GM12878 (cell line): ENCODE measurements around the gene RTP1. TPM values are rescaled to one million over a fixed set of nuclear protein-coding genes. Genes with fewer than 3 reads are reported as not detected.

ENCODE experiments used
- ATAC-seq: fragments of 200-7000 bp; cut with Tn5 transposase; 3 replicates; pipeline ENCODE4 v1.9.1; 2020; ENCODE audit warnings: mild to moderate bottlenecking, moderate library complexity
- BruUV-seq: library from RNA; stranded (reverse); fragments of 400-500 nt; replicated peaks from 2 replicates; lab custom pipeline; 2021; lab: Mats Ljungman, UMichigan
- CTCF ChIA-PET: fragments of 300-600 bp; sonication (Branson Sonifier 250); formaldehyde crosslinking; extraction: SDS; loops from one replicate; lab custom pipeline; 2021; ENCODE audit warnings: inconsistent platforms; lab: Yijun Ruan, JAX
- POLR2A ChIA-PET: fragments of 350-600 bp; formaldehyde crosslinking; extraction: SDS; loops from one replicate; lab custom pipeline; 2021; ENCODE audit warnings: inconsistent platforms; lab: Charles Lee
- RAD21 ChIA-PET: fragments of 300-600 bp; sonication (Branson Sonifier 250); formaldehyde crosslinking; loops from one replicate; lab custom pipeline; 2023; ENCODE audit warnings: antibody characterized with exemption; ENCODE audit not compliant: unreplicated experiment; lab: Charles Lee
- SMC1A ChIA-PET: fragments of 300-600 bp; sonication (Branson Sonifier 250); formaldehyde crosslinking; loops from one replicate; lab custom pipeline; 2023; ENCODE audit not compliant: unreplicated experiment, uncharacterized antibody; lab: Charles Lee
- DNase-seq: peaks from one replicate; pipeline ENCODE4 v3.0.0-alpha.2; 2011; ENCODE audit warnings: low read depth, low spot score
- FAIRE-seq: peaks from 3 replicates; lab custom pipeline; 2011; peaks lifted over from hg19 to GRCh38; lab: Jason Lieb, UNC
- H2AFZ ChIP-seq: 2 replicates; pipeline ENCODE4 v1.6.0; 2011; ENCODE audit warnings: low read depth, low read length, control low read depth; ENCODE audit not compliant: control insufficient read depth
- H3K27ac ChIP-seq: 2 replicates; pipeline ENCODE4 v1.5.1; 2011; ENCODE audit warnings: control low read depth; ENCODE audit not compliant: control insufficient read depth, insufficient read depth
- H3K27me3 ChIP-seq, 2 experiments: replicated peaks in 1 of 2; 2 replicates each; pipeline versions ENCODE4 v1.6.0 to v1.6.1; 2011; ENCODE audit warnings: low read length in 1 of 2; ENCODE audit not compliant: control insufficient read depth in 2 of 2, insufficient read depth in 2 of 2
- H3K36me3 ChIP-seq, 2 experiments: 2 replicates each; pipeline ENCODE4 v1.5.1; 2011; ENCODE audit warnings: low read length in 1 of 2; ENCODE audit not compliant: control insufficient read depth in 2 of 2, insufficient read depth in 2 of 2
- H3K4me1 ChIP-seq: 2 replicates; pipeline ENCODE4 v1.6.1; 2011; ENCODE audit warnings: mild to moderate bottlenecking, low read length, moderate library complexity, mixed read lengths; ENCODE audit not compliant: control insufficient read depth, insufficient read depth
- H3K4me2 ChIP-seq: 2 replicates; pipeline ENCODE4 v1.6.0; 2011; ENCODE audit warnings: control low read depth; ENCODE audit not compliant: control insufficient read depth, insufficient read depth
- H3K4me3 ChIP-seq: fragments of 200-600 bp; sonication (generic); 2 replicates; pipeline ENCODE4 v1.5.1; 2016
- H3K79me2 ChIP-seq: 2 replicates; pipeline ENCODE4 v1.6.0; 2011; ENCODE audit warnings: low read length; ENCODE audit not compliant: control insufficient read depth, insufficient read depth
- H3K9ac ChIP-seq: 2 replicates; pipeline ENCODE4 v1.8.0; 2011; ENCODE audit warnings: low read length, control low read depth, mixed read lengths; ENCODE audit not compliant: control insufficient read depth, insufficient read depth
- H3K9me3 ChIP-seq: replicated peaks from 3 replicates; pipeline ENCODE4 v1.5.1; 2011; ENCODE audit warnings: mild to moderate bottlenecking, low read length; ENCODE audit not compliant: control insufficient read depth, insufficient read depth
- H4K20me1 ChIP-seq: 2 replicates; pipeline ENCODE4 v1.6.0; 2011; ENCODE audit not compliant: control insufficient read depth, insufficient read depth
- ASH2L ChIP-seq: fragments of 300-600, 200-600 bp; sonication (generic); IDR thresholded peaks from 2 replicates; pipeline ENCODE4 v1.6.1; 2017; ENCODE audit warnings: low read depth, mild to moderate bottlenecking, borderline replicate concordance
- CREB1 ChIP-seq: IDR thresholded peaks from 2 replicates; pipeline ENCODE4 v1.6.1; 2012; ENCODE audit warnings: low read depth, mild to moderate bottlenecking, inconsistent platforms
- JUNB ChIP-seq: IDR thresholded peaks from 2 replicates; pipeline ENCODE4 v1.6.1; 2016; ENCODE audit warnings: antibody characterized with exemption, mild to moderate bottlenecking
- JUND ChIP-seq: IDR thresholded peaks from 2 replicates; pipeline ENCODE4 v1.6.1; 2012; ENCODE audit warnings: low read depth, mild to moderate bottlenecking, low read length, improper control_type of control experiment, moderate library complexity
- KAT2A ChIP-seq: conservative IDR thresholded peaks from 2 replicates; pipeline ENCODE4 v1.6.1; 2011; ENCODE audit warnings: low read depth, low read length; ENCODE audit not compliant: control insufficient read depth
- KLF5 ChIP-seq: fragments of 450-650 bp; IDR thresholded peaks from 2 replicates; pipeline ENCODE4 v1.6.1; 2014; ENCODE audit warnings: mild to moderate bottlenecking; ENCODE audit not compliant: partially characterized antibody
- MYB ChIP-seq: fragments of 150-350 bp; IDR thresholded peaks from 2 replicates; pipeline ENCODE4 v1.6.1; 2014; ENCODE audit warnings: mild to moderate bottlenecking, low read depth, low read length, borderline replicate concordance
- NFYA ChIP-seq: IDR thresholded peaks from 2 replicates; pipeline ENCODE4 v1.6.1; 2011; ENCODE audit warnings: low read depth, mild to moderate bottlenecking, low read length, improper control_type of control experiment, borderline replicate concordance
- REST ChIP-seq: IDR thresholded peaks from 2 replicates; pipeline ENCODE4 v1.6.1; 2012; ENCODE audit warnings: mild to moderate bottlenecking, low read depth, low read length
- SMAD1 ChIP-seq: fragments of 450-650 bp; IDR thresholded peaks from 2 replicates; pipeline ENCODE4 v1.6.1; 2018; ENCODE audit warnings: mild to moderate bottlenecking, low read depth; ENCODE audit not compliant: partially characterized antibody
- TBL1XR1 ChIP-seq: IDR thresholded peaks from 2 replicates; pipeline ENCODE4 v1.6.1; 2012; ENCODE audit warnings: low read depth, low read length, improper control_type of control experiment
- TCF7 ChIP-seq: IDR thresholded peaks from 2 replicates; pipeline ENCODE4 v1.6.1; 2014; ENCODE audit warnings: antibody characterized with exemption, borderline replicate concordance
- WRNIP1 ChIP-seq: IDR thresholded peaks from 2 replicates; pipeline ENCODE4 v1.6.1; 2011; ENCODE audit warnings: low read depth, low read length, improper control_type of control experiment, borderline replicate concordance
- WGBS: methylation state at CpG from one replicate; pipeline ENCODE4 v1.1.6; 2016; ENCODE audit warnings: low lambda C conversion rate; ENCODE audit not compliant: insufficient replicate concordance, insufficient coverage; ENCODE audit errors: missing lambda C conversion rate; 5-methylcytosine and 5-hydroxymethylcytosine counted together
- in situ Hi-C: fragments of 300-500 bp; cut with MboI; formaldehyde crosslinking; loops from 9 replicates; pipeline ENCODE4 v1.14.3; 2018; ENCODE audit warnings: mixed read lengths
- intact Hi-C: fragments of 100-400 bp; cut with micrococcal nuclease; formaldehyde crosslinking; loops from one replicate; pipeline ENCODE4 v1.14.2; 2022; ENCODE audit not compliant: unreplicated experiment
- polyA plus RNA-seq, 11 experiments: library from polyadenylated mRNA; depleted of rRNA in 4 of 11; unstranded in 6 of 11; stranded (reverse) in 5 of 11; fragments of >200 nt; fragmentation: Nextera tagmentation in 4 of 11; fragmentation: Illumina TruSeq in 1 of 11; extraction: Ambion mirVana in 4 of 11; extraction: Trizol in 1 of 11; gene quantifications; 1 replicate in 1 of 11; 2 replicates in 10 of 11; pipeline versions ENCODE4 v1.2.1 to v1.2.3, GENCODE V29; 2011 to 2016; ENCODE audit warnings: inconsistent platforms in 2 of 11, missing spikeins in 2 of 11, low read depth in 1 of 11
- total RNA-seq, 4 experiments: library from RNA; depleted of rRNA in 3 of 4; stranded (reverse); fragments of >200 nt in 3 of 4; fragmentation: Illumina TruSeq in 1 of 4; extraction: Trizol in 1 of 4; gene quantifications; 2 replicates each; pipeline versions ENCODE4 v1.2.1 to v1.2.3, GENCODE V29; 2013 to 2021
- TF ChIP-seq, protein P1 (sequence below): IDR thresholded peaks from 2 replicates; pipeline ENCODE4 v1.6.1; 2011; ENCODE audit warnings: borderline replicate concordance, low read depth, mild to moderate bottlenecking, moderate library complexity, mixed read lengths, low read length; ENCODE audit not compliant: insufficient read depth; ENCODE audit errors: extremely low read length
- TF ChIP-seq, protein P2 (sequence below): IDR thresholded peaks from 2 replicates; pipeline ENCODE4 v1.6.1; 2011; ENCODE audit warnings: low read depth, low read length, improper control_type of control experiment, borderline replicate concordance
- TF ChIP-seq, protein P3 (sequence below): IDR thresholded peaks from 2 replicates; pipeline ENCODE4 v1.6.1; 2012; ENCODE audit warnings: low read depth, low read length, improper control_type of control experiment
- TF ChIP-seq, protein P4 (sequence below): fragments of 150-350 bp; IDR thresholded peaks from 2 replicates; pipeline ENCODE4 v1.6.1; 2014; ENCODE audit warnings: mild to moderate bottlenecking, low read depth, low read length

The RTP1 gene
- total and polyA plus RNA-seq, 10 of the 15 experiments (the other 5 are each of a cell fraction or from before 2014, with no cell fraction given) = not detected

GRCh38 chr3:187213616-187214015 lies 16.3 kb downstream of the RTP1 start (continued):
- TF ChIP-seq SMAD1 (no peak), JUND (no peak), CREB1 (no peak), NFYA (no peak), TCF7 (no peak), KAT2A (no peak)
- TF ChIP-seq, protein P1, sequence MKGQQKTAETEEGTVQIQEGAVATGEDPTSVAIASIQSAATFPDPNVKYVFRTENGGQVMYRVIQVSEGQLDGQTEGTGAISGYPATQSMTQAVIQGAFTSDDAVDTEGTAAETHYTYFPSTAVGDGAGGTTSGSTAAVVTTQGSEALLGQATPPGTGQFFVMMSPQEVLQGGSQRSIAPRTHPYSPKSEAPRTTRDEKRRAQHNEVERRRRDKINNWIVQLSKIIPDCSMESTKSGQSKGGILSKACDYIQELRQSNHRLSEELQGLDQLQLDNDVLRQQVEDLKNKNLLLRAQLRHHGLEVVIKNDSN = no peak
- TF ChIP-seq, all 136 proteins: peak for 0

GRCh38 chr3:187215460-187215859 lies 18.2 kb downstream of the RTP1 start:
- SMC1A ChIA-PET = no interaction called here
- WGBS = 30% methylated on average over 5 of the region's 5 CpGs
- H4K20me1 ChIP-seq = no peaks in the 10 kb centered on the region
- H3K4me2 ChIP-seq = no peak overlapping the region
- RAD21 ChIA-PET = no interaction called here
- FAIRE-seq (no peak), DNase-seq (no peak), ATAC-seq (no peak)
- no peaks in the 10 kb centered on the region for H3K79me2 ChIP-seq
- intact Hi-C loops (no loop called here), in situ Hi-C loops (no loop called here)
- POLR2A ChIA-PET = no interaction called here
- H3K27ac ChIP-seq = no peak overlapping the region
- no TSS peak for BruUV-seq
- no peaks in the 10 kb centered on the region for H3K36me3 ChIP-seq
- CTCF ChIA-PET = no interaction called here
- no peak overlapping the region for H3K9ac ChIP-seq
- no peak overlapping the region for H3K4me3 ChIP-seq
- no peak overlapping the region for H2AFZ ChIP-seq
- H3K27me3 ChIP-seq = no peaks in the 10 kb centered on the region
- no peaks in the 10 kb centered on the region for H3K9me3 ChIP-seq
- H3K4me1 ChIP-seq = no peaks in the 10 kb centered on the region
- no peak for TF ChIP-seq REST
- no peak for TF ChIP-seq KLF5
- no peak for TF ChIP-seq ASH2L
- no peak for TF ChIP-seq TBL1XR1
- TF ChIP-seq WRNIP1 = no peak
- no peak for TF ChIP-seq MYB
- no peak for TF ChIP-seq JUND
- TF ChIP-seq JUNB = no peak
- TF ChIP-seq, protein P2, sequence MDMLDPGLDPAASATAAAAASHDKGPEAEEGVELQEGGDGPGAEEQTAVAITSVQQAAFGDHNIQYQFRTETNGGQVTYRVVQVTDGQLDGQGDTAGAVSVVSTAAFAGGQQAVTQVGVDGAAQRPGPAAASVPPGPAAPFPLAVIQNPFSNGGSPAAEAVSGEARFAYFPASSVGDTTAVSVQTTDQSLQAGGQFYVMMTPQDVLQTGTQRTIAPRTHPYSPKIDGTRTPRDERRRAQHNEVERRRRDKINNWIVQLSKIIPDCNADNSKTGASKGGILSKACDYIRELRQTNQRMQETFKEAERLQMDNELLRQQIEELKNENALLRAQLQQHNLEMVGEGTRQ = no peak
- TF ChIP-seq, protein P3, sequence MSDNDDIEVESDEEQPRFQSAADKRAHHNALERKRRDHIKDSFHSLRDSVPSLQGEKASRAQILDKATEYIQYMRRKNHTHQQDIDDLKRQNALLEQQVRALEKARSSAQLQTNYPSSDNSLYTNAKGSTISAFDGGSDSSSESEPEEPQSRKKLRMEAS = no peak
- TF ChIP-seq, protein P4, sequence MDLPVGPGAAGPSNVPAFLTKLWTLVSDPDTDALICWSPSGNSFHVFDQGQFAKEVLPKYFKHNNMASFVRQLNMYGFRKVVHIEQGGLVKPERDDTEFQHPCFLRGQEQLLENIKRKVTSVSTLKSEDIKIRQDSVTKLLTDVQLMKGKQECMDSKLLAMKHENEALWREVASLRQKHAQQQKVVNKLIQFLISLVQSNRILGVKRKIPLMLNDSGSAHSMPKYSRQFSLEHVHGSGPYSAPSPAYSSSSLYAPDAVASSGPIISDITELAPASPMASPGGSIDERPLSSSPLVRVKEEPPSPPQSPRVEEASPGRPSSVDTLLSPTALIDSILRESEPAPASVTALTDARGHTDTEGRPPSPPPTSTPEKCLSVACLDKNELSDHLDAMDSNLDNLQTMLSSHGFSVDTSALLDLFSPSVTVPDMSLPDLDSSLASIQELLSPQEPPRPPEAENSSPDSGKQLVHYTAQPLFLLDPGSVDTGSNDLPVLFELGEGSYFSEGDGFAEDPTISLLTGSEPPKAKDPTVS = no peak
